HG02678 (cell line): ENCODE results near the gene TEX51.

Experiments used
- ATAC-seq: cut with Tn5 transposase; IDR thresholded peaks from one replicate; pipeline ENCODE4 v1.9.1; 2021; ENCODE audit warnings: mild to moderate bottlenecking, moderate library complexity; ENCODE audit not compliant: unreplicated experiment

The TEX51 gene

GRCh38 chr2:126877861-126878565, 20.7 kb upstream of the TEX51 start:
- no peak for ATAC-seq

- ATAC-seq, result no peak
Measured at GRCh38 chr2:126878601-126879000, 20.1 kb upstream of the TEX51 start.

- no peak for ATAC-seq
Measured at GRCh38 chr2:126879348-126880298, 19.1 kb upstream of the TEX51 start.

GRCh38 chr2:126880324-126880723, 18.4 kb upstream of the TEX51 start:
- ATAC-seq, result no peak

GRCh38 chr2:126880817-126881216, 17.9 kb upstream of the TEX51 start:
- ATAC-seq, result no peak

- ATAC-seq, result no peak
Measured at GRCh38 chr2:126881591-126881990, 17.1 kb upstream of the TEX51 start.

- no peak for ATAC-seq
Measured at GRCh38 chr2:126882181-126882580, 16.5 kb upstream of the TEX51 start.

- no peak for ATAC-seq
Measured at GRCh38 chr2:126882736-126883665, 15.7 kb upstream of the TEX51 start.

GRCh38 chr2:126883666-126884040, 15.0 kb upstream of the TEX51 start:
- ATAC-seq, result no peak

GRCh38 chr2:126884861-126885750, 13.6 kb upstream of the TEX51 start:
- ATAC-seq, result no peak

- ATAC-seq, result no peak
Measured at GRCh38 chr2:126885751-126886210, 12.9 kb upstream of the TEX51 start.

GRCh38 chr2:126886211-126886915, 12.3 kb upstream of the TEX51 start:
- peak; percentile 79 for ATAC-seq

GRCh38 chr2:126886916-126887280, 11.8 kb upstream of the TEX51 start:
- ATAC-seq, result no peak

- no peak for ATAC-seq
Measured at GRCh38 chr2:126887506-126887905, 11.2 kb upstream of the TEX51 start.

- no peak for ATAC-seq
Measured at GRCh38 chr2:126888046-126888445, 10.6 kb upstream of the TEX51 start.

GRCh38 chr2:126889071-126889470, 9.6 kb upstream of the TEX51 start:
- ATAC-seq, result no peak

GRCh38 chr2:126889496-126890135, 9.1 kb upstream of the TEX51 start:
- ATAC-seq, result no peak

- no peak for ATAC-seq
Measured at GRCh38 chr2:126890136-126890510, 8.6 kb upstream of the TEX51 start.
